ENCODE measurements around the gene IL36B. TPM values are rescaled to one million over a fixed set of nuclear protein-coding genes. Genes with fewer than 3 reads are reported as not detected.

IL36B gene
- total RNA-seq, 1 donor from 2014 or later, result not detected

DNA sequence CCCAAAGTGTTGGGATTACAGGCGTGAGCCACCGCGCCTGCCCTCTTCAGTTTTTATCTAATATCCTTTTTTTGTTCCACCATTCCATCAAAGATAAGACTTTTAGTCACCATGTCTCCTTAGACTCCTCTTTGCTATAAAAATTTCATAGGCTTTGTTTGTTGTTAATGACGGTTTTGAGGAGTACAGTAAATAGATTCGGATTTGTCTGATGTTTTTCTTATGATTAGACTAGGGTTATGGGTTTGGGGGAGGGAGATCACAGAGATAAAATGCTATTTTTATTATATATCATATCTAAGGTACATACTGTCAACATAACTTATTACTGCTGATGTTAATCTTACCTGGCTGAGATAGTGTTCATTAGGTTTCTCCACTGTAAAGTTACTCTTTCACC, 6.2 kb downstream of the IL36B start:
- TF ChIP-seq, protein P1, sequence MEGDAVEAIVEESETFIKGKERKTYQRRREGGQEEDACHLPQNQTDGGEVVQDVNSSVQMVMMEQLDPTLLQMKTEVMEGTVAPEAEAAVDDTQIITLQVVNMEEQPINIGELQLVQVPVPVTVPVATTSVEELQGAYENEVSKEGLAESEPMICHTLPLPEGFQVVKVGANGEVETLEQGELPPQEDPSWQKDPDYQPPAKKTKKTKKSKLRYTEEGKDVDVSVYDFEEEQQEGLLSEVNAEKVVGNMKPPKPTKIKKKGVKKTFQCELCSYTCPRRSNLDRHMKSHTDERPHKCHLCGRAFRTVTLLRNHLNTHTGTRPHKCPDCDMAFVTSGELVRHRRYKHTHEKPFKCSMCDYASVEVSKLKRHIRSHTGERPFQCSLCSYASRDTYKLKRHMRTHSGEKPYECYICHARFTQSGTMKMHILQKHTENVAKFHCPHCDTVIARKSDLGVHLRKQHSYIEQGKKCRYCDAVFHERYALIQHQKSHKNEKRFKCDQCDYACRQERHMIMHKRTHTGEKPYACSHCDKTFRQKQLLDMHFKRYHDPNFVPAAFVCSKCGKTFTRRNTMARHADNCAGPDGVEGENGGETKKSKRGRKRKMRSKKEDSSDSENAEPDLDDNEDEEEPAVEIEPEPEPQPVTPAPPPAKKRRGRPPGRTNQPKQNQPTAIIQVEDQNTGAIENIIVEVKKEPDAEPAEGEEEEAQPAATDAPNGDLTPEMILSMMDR (IDR thresholded peaks at IDR 0.05; ENCODE audit: insufficient read depth, low read length, severe bottlenecking), result no peak
- no peaks in the 10 kb centered on the region for H3K36me3 ChIP-seq (ENCODE audit: control insufficient read depth, insufficient read depth, low read length)
- no peak for DNase-seq (ENCODE audit: low read depth)
- no peak overlapping the region for H3K4me3 ChIP-seq (ENCODE audit: low read depth, low read length)
- no peak for FAIRE-seq
- no peaks in the 10 kb centered on the region for H3K27me3 ChIP-seq (ENCODE audit: control insufficient read depth, insufficient read depth, low read length)

GRCh38 chr2:113041871-113042270, 10.8 kb downstream of the IL36B start:
- TF ChIP-seq, protein P1 (IDR thresholded peaks at IDR 0.05; ENCODE audit: insufficient read depth, low read length, severe bottlenecking), result peak; percentile 77
- no peak overlapping the region for H3K4me3 ChIP-seq (ENCODE audit: low read depth, low read length)
- DNase-seq (ENCODE audit: low read depth) (peak; percentile 59), FAIRE-seq (peak; percentile 88)
- H3K36me3 ChIP-seq (ENCODE audit: control insufficient read depth, insufficient read depth, low read length), result no peaks in the 10 kb centered on the region
- no peaks in the 10 kb centered on the region for H3K27me3 ChIP-seq (ENCODE audit: control insufficient read depth, insufficient read depth, low read length)

- TF ChIP-seq, protein P1 (IDR thresholded peaks at IDR 0.05; ENCODE audit: insufficient read depth, low read length, severe bottlenecking), result no peak
- Histone ChIP-seq H3K36me3 (ENCODE audit: control insufficient read depth, insufficient read depth, low read length) (no peaks in the 10 kb centered on the region), H3K27me3 (ENCODE audit: control insufficient read depth, insufficient read depth, low read length) (no peaks in the 10 kb centered on the region), H3K4me3 (ENCODE audit: low read depth, low read length) (no peak overlapping the region)
- DNase-seq (ENCODE audit: low read depth) (no peak), FAIRE-seq (no peak)
Measured at GRCh38 chr2:113039719-113040118, 12.9 kb downstream of the IL36B start.

DNA sequence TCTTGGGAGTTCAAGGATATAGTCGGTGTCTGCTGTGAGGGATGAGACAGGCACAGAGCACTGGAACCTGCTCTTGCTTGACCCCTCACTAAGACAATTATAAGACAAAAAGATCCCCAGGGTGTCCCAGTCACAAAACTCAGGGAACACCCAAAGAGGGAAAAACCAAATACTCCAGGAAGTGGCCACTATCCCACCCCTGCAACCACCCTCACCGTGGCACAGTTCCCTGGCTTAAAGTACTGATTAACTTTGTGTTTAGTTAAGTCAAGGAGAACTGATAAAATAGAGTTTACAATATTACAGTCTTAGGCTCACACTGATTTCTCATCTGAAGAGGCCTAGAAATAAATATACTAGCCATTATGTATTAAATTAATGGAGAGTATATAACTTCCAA, 13.5 kb downstream of the IL36B start:
- Histone ChIP-seq H3K4me3 (ENCODE audit: low read depth, low read length) (no peak overlapping the region), H3K36me3 (ENCODE audit: control insufficient read depth, insufficient read depth, low read length) (no peaks in the 10 kb centered on the region), H3K27me3 (ENCODE audit: control insufficient read depth, insufficient read depth, low read length) (no peaks in the 10 kb centered on the region)
- DNase-seq (ENCODE audit: low read depth) (no peak), FAIRE-seq (no peak)
- TF ChIP-seq, protein P1 (IDR thresholded peaks at IDR 0.05; ENCODE audit: insufficient read depth, low read length, severe bottlenecking), result no peak

DNA sequence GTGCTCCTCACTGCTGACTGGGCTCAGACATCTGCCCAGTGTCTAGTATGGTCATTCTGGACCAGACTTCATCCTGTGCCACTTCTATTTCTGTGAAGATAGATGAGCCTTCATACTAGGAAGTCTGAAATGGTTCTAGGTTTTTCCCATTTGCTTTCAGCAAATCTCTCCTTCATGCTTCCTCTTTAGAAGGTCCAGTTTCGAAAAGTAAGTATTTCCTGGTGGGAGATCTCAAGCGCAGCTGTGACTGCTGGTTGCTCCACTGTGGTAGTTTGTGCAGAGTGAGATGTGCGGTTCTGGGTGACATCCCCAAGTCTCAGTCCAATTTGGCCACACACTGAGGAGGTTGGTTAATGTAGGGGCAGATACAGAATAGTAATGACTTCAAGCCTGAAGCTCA, 14.4 kb downstream of the IL36B start:
- Histone ChIP-seq H3K27me3 (ENCODE audit: control insufficient read depth, insufficient read depth, low read length) (no peaks in the 10 kb centered on the region), H3K4me3 (ENCODE audit: low read depth, low read length) (no peak overlapping the region), H3K36me3 (ENCODE audit: control insufficient read depth, insufficient read depth, low read length) (no peaks in the 10 kb centered on the region)
- FAIRE-seq (no peak), DNase-seq (ENCODE audit: low read depth) (no peak)
- TF ChIP-seq, protein P1 (IDR thresholded peaks at IDR 0.05; ENCODE audit: insufficient read depth, low read length, severe bottlenecking), result no peak

DNA sequence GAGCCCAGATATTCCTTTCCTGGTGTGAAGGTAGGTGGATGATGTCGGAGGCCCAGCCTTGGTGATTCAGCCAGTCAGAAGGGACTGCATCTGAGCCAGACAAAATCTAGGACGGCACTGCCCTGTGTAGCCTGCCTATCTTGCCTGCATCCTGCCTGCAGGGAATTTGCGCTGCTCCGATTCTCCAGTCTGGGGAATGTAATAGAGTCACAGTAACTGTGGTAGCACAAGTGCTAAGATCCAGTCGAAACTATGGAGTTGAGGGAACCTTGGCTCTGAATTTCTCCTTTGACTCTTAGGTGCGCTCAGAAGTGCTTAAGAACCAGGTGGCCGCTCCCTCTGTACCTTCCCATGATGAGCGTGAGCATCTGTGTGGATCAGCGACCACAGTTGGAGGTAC, 15.9 kb downstream of the IL36B start:
- FAIRE-seq, result no peak
- TF ChIP-seq, protein P1 (IDR thresholded peaks at IDR 0.05; ENCODE audit: insufficient read depth, low read length, severe bottlenecking), result no peak
- peaks cover 1% of the 10 kb centered on the region for H3K27me3 ChIP-seq (ENCODE audit: control insufficient read depth, insufficient read depth, low read length)

More for the DNA sequence above, 15.9 kb downstream of the IL36B start:
- H3K36me3 ChIP-seq (ENCODE audit: control insufficient read depth, insufficient read depth, low read length), result no peaks in the 10 kb centered on the region
- no peak for DNase-seq (ENCODE audit: low read depth)
- H3K4me3 ChIP-seq (ENCODE audit: low read depth, low read length), result no peak overlapping the region
